RCC 7860 (cell line): ENCODE results near the gene AMT.

Experiments used
- DNase-seq: peaks from one replicate; pipeline ENCODE4 v3.0.0-alpha.2; 2015; ENCODE audit warnings: low spot score
- FAIRE-seq: peaks from 2 replicates; lab custom pipeline; 2012; peaks lifted over from hg19 to GRCh38; lab: Jason Lieb, UNC

Gene AMT

GRCh38 chr3:49422379-49423248 lies at the start of gene AMT:
TSS of gene AMT (minus strand) at chr3:49422473. CDS start at chr3:49422450, 23 bp downstream.
- DNase-seq (no peak), FAIRE-seq (no peak)

- FAIRE-seq (no peak), DNase-seq (no peak)
Observed at GRCh38 chr3:49470714-49471420, 48.6 kb upstream of the AMT start.

GRCh38 chr3:49469936-49470713 lies 47.9 kb upstream of the AMT start, which contains the start of gene DAG1:
TSS of gene DAG1 (plus strand) at chr3:49470267. CDS start at chr3:49510535, 40,268 bp downstream.
- peak; percentile 86 for DNase-seq
- no peak for FAIRE-seq

GRCh38 chr3:49469037-49469935 lies 47.0 kb upstream of the AMT start:
- DNase-seq = peak; percentile 34

GRCh38 chr3:49466085-49466484 lies 43.8 kb upstream of the AMT start:
- DNase-seq (no peak), FAIRE-seq (no peak)

More at GRCh38 chr3:49469037-49469935, 47.0 kb upstream of the AMT start:
- no peak for FAIRE-seq

- no peak for DNase-seq
- FAIRE-seq = no peak
Observed at GRCh38 chr3:49465270-49466034, 43.2 kb upstream of the AMT start.

- DNase-seq (peak; percentile 84), FAIRE-seq (peak; percentile 43)
Observed at GRCh38 chr3:49462222-49462621, 39.9 kb upstream of the AMT start.

- DNase-seq = peak; percentile 43
Observed at GRCh38 chr3:49461443-49462171, 39.3 kb upstream of the AMT start.

GRCh38 chr3:49460956-49461355 lies 38.7 kb upstream of the AMT start:
- FAIRE-seq (no peak), DNase-seq (no peak)

More at GRCh38 chr3:49461443-49462171, 39.3 kb upstream of the AMT start:
- FAIRE-seq = no peak

GRCh38 chr3:49460188-49460890 lies 38.1 kb upstream of the AMT start:
- FAIRE-seq = no peak
- no peak for DNase-seq

GRCh38 chr3:49456466-49456865 lies 34.2 kb upstream of the AMT start:
- DNase-seq (peak; percentile 34), FAIRE-seq (no peak)

- DNase-seq (no peak), FAIRE-seq (no peak)
Observed at GRCh38 chr3:49454898-49455681, 32.8 kb upstream of the AMT start.

GRCh38 chr3:49454458-49454857 lies 32.2 kb upstream of the AMT start:
- peak; percentile 9 for DNase-seq
- no peak for FAIRE-seq

- no peak for DNase-seq
- FAIRE-seq = no peak
Observed at GRCh38 chr3:49453621-49454020, 31.3 kb upstream of the AMT start.

- no peak for FAIRE-seq
- no peak for DNase-seq
Observed at GRCh38 chr3:49445391-49445790, 23.1 kb upstream of the AMT start.

GRCh38 chr3:49434731-49435130 lies 12.5 kb upstream of the AMT start:
- DNase-seq (no peak), FAIRE-seq (no peak)

- peak; percentile 77 for DNase-seq
- FAIRE-seq = no peak
Observed at GRCh38 chr3:49428752-49429080, 6.4 kb upstream of the AMT start.
